Keratinocyte (primary cell): ENCODE results near the gene FGFR2. TPM values are rescaled to one million over a fixed set of nuclear protein-coding genes. Genes with fewer than 3 reads are reported as not detected.

ENCODE experiments used
- DNase-seq: peaks from one replicate; pipeline ENCODE4 v3.0.0-alpha.2; 2011; ENCODE audit warnings: low read depth, missing footprints, low spot score
- FAIRE-seq: peaks from 2 replicates; lab custom pipeline; 2011; peaks lifted over from hg19 to GRCh38; lab: Jason Lieb, UNC
- H2AFZ ChIP-seq: 2 replicates; pipeline ENCODE4 v1.6.0; 2012; ENCODE audit warnings: low read length, control low read depth, inconsistent platforms; ENCODE audit not compliant: control insufficient read depth
- H3K27ac ChIP-seq: 2 replicates; pipeline ENCODE4 v1.5.1; 2011; ENCODE audit warnings: low read length; ENCODE audit not compliant: control insufficient read depth, insufficient read depth
- H3K27me3 ChIP-seq: 3 replicates; pipeline ENCODE4 v1.6.0; 2011; ENCODE audit warnings: low read length; ENCODE audit not compliant: control insufficient read depth, insufficient read depth; ENCODE audit errors: extremely low read depth
- H3K36me3 ChIP-seq, 2 experiments: 2 replicates in 1 of 2; 3 replicates in 1 of 2; pipeline ENCODE4 v1.5.1; 2011; ENCODE audit warnings: low read length in 2 of 2, mild to moderate bottlenecking in 1 of 2; ENCODE audit not compliant: control insufficient read depth in 2 of 2, insufficient read depth in 2 of 2; ENCODE audit errors: extremely low read depth in 1 of 2
- H3K4me1 ChIP-seq: 3 replicates; pipeline ENCODE4 v1.5.1; 2011; ENCODE audit warnings: low read length; ENCODE audit not compliant: control insufficient read depth, insufficient read depth; ENCODE audit errors: extremely low read depth
- H3K4me2 ChIP-seq: 3 replicates; pipeline ENCODE4 v1.6.0; 2011; ENCODE audit warnings: low read depth, low read length; ENCODE audit not compliant: control insufficient read depth, insufficient read depth; ENCODE audit errors: extremely low read depth
- H3K4me3 ChIP-seq, 3 experiments: fragments of 200-600 bp in 1 of 3; sonication (generic) in 1 of 3; 2 replicates in 2 of 3; 3 replicates in 1 of 3; pipeline ENCODE4 v1.5.1; 2011 to 2016; ENCODE audit warnings: low read length in 3 of 3, mild to moderate bottlenecking in 3 of 3, control low read depth in 2 of 3, inconsistent platforms in 1 of 3, low read depth in 1 of 3, mixed read lengths in 1 of 3, mixed run types in 1 of 3, moderate library complexity in 1 of 3; ENCODE audit not compliant: control insufficient read depth in 2 of 3, insufficient read depth in 2 of 3; ENCODE audit errors: extremely low read depth in 1 of 3
- H3K79me2 ChIP-seq: 2 replicates; pipeline ENCODE4 v1.6.0; 2012; ENCODE audit warnings: low read length; ENCODE audit not compliant: control insufficient read depth, insufficient read depth
- H3K9ac ChIP-seq: 3 replicates; pipeline ENCODE4 v1.6.0; 2011; ENCODE audit warnings: low read length; ENCODE audit not compliant: control insufficient read depth, insufficient read depth; ENCODE audit errors: extremely low read depth
- H3K9me1 ChIP-seq: 3 replicates; pipeline ENCODE4 v1.6.0; 2011; ENCODE audit warnings: low read length; ENCODE audit not compliant: control insufficient read depth, insufficient read depth; ENCODE audit errors: extremely low read depth
- H3K9me3 ChIP-seq: 2 replicates; pipeline ENCODE4 v1.5.1; 2012; ENCODE audit warnings: low read depth, low read length; ENCODE audit not compliant: control insufficient read depth
- H4K20me1 ChIP-seq: 3 replicates; pipeline ENCODE4 v1.6.0; 2011; ENCODE audit warnings: low read length; ENCODE audit not compliant: control insufficient read depth, insufficient read depth; ENCODE audit errors: extremely low read depth
- CTCF ChIP-seq, 3 experiments: IDR thresholded peaks in 1 of 3; conservative IDR thresholded peaks in 1 of 3; optimal IDR thresholded peaks in 1 of 3; 2 replicates in 2 of 3; 3 replicates in 1 of 3; pipeline versions ENCODE3 to v1.5.1; 2011; ENCODE audit warnings: low read length in 3 of 3, mild to moderate bottlenecking in 3 of 3, moderate library complexity in 2 of 3, control low read depth in 1 of 3, inconsistent platforms in 1 of 3; ENCODE audit not compliant: insufficient read depth in 2 of 3; ENCODE audit errors: extremely low read depth in 1 of 3
- EZH2 ChIP-seq: IDR thresholded peaks from one replicate; pipeline ENCODE4 v1.6.1; 2012; ENCODE audit warnings: inconsistent platforms, mild to moderate bottlenecking, low read length, moderate library complexity
- dilution Hi-C: fragments of 300-500 bp; cut with MboI; formaldehyde crosslinking; loops from one replicate; pipeline ENCODE4 v1.7.0; 2020; ENCODE audit warnings: low sequenced_read_pairs; ENCODE audit not compliant: extremely low pct_ligation_motif_present
- polyA plus RNA-seq, 5 experiments: library from polyadenylated mRNA; depleted of rRNA in 3 of 5; stranded (reverse) in 3 of 5; stranded (forward) in 1 of 5; unstranded in 1 of 5; fragments of >200 nt; gene quantifications; 1 replicate in 1 of 5; 2 replicates in 3 of 5; 3 replicates in 1 of 5; pipeline versions ENCODE4 v1.2.1 to v1.2.3, GENCODE V29; 2011 to 2012; ENCODE audit warnings: missing spikeins in 2 of 5, low read depth in 1 of 5, low replicate concordance in 1 of 5

FGFR2 gene
- polyA plus RNA-seq, 1 donor (not counting 4 experiments of a cell fraction or from before 2014, with no cell fraction given), result 20.6 TPM

GRCh38 chr10:121595806-121596688 lies 2.2 kb downstream of the FGFR2 start:
- Histone ChIP-seq H2AFZ (peak overlapping the region; percentile 69), H3K9me1 (no peaks in the 10 kb centered on the region), H3K79me2 (peaks cover 59% of the 10 kb centered on the region), H3K36me3 (no peaks in the 10 kb centered on the region), H3K4me3 (peak overlapping the region; percentile 77 to 91 (median 84)), H3K27ac (peak overlapping the region; percentile 92), H3K9me3 (no peaks in the 10 kb centered on the region), H3K4me2 (peak overlapping the region; percentile 98), H4K20me1 (no peaks in the 10 kb centered on the region), H3K27me3 (no peaks in the 10 kb centered on the region), H3K4me1 (peaks cover 55% of the 10 kb centered on the region), H3K9ac (peak overlapping the region; percentile 88)
- FAIRE-seq (no peak), DNase-seq (no peak)
- TF ChIP-seq EZH2 (no peak), CTCF (optimal IDR thresholded peaks at IDR 0.05 in 1 of 3, IDR thresholded peaks at IDR 0.05 in 1 of 3, conservative IDR thresholded peaks at IDR 0.05 in 1 of 3; ENCODE audit: extremely low read depth in 1 of 3, insufficient read depth in 2 of 3, low read length in 3 of 3) (peak in 1 of 3 experiments; percentile 12)
- dilution Hi-C loops, result no loop called here

GRCh38 chr10:121595351-121595805 lies 2.9 kb downstream of the FGFR2 start:
- Histone ChIP-seq H3K4me1 (peaks cover 61% of the 10 kb centered on the region), H3K36me3 (no peaks in the 10 kb centered on the region), H2AFZ (peak overlapping the region; percentile 69), H3K27ac (peak overlapping the region; percentile 92), H4K20me1 (no peaks in the 10 kb centered on the region), H3K9ac (peak overlapping the region; percentile 88), H3K79me2 (peaks cover 66% of the 10 kb centered on the region), H3K4me2 (peak overlapping the region; percentile 98), H3K9me3 (no peaks in the 10 kb centered on the region), H3K27me3 (no peaks in the 10 kb centered on the region), H3K4me3 (peak overlapping the region; percentile 77 to 91 (median 84)), H3K9me1 (no peaks in the 10 kb centered on the region)
- peak; percentile 74 for FAIRE-seq
- no peak for TF ChIP-seq CTCF (optimal IDR thresholded peaks at IDR 0.05 in 1 of 3, IDR thresholded peaks at IDR 0.05 in 1 of 3, conservative IDR thresholded peaks at IDR 0.05 in 1 of 3; ENCODE audit: extremely low read depth in 1 of 3, insufficient read depth in 2 of 3, low read length in 3 of 3)
- no peak for TF ChIP-seq EZH2
- dilution Hi-C loops, result no loop called here
- no peak for DNase-seq
